Kidney (tissue), 14 donors: Measurements from ENCODE around the gene TMEM107. TPM values are rescaled to one million over a fixed set of nuclear protein-coding genes. Genes with fewer than 3 reads are reported as not detected.

ENCODE experiments used
- DNase-seq, 5 donors: peaks; one replicate each; pipeline ENCODE4 v3.0.0-alpha.2; 2013 to 2020
- FAIRE-seq: peaks from 2 replicates; lab custom pipeline; 2012; peaks lifted over from hg19 to GRCh38; lab: Jason Lieb, UNC
- H3K27ac ChIP-seq, 2 donors: one replicate each; pipeline ENCODE4 v1.7.0; 2013; ENCODE audit warnings: low read depth in 2 of 2, low read length in 2 of 2, inconsistent platforms in 1 of 2
- H3K27me3 ChIP-seq: one replicate; pipeline ENCODE4 v1.7.1; 2013; ENCODE audit warnings: low read length, inconsistent platforms; ENCODE audit not compliant: control insufficient read depth, insufficient read depth
- H3K36me3 ChIP-seq, 3 donors: one replicate each; pipeline versions ENCODE4 v1.7.0 to v1.7.1; 2013; ENCODE audit warnings: low read length in 3 of 3, control low read depth in 1 of 3, inconsistent platforms in 1 of 3; ENCODE audit not compliant: insufficient read depth in 3 of 3, control insufficient read depth in 2 of 3
- H3K4me1 ChIP-seq, 3 donors: one replicate each; pipeline versions ENCODE4 v1.7.0 to v1.7.1; 2013; ENCODE audit warnings: low read length in 3 of 3, inconsistent platforms in 1 of 3, low read depth in 1 of 3; ENCODE audit not compliant: control insufficient read depth in 2 of 3, insufficient read depth in 2 of 3
- H3K4me3 ChIP-seq, 3 donors: one replicate each; pipeline versions ENCODE4 v1.7.0 to v1.8.1; 2013; ENCODE audit warnings: low read length in 3 of 3, control low read depth in 1 of 3, inconsistent platforms in 1 of 3
- H3K9ac ChIP-seq, 3 donors: one replicate each; pipeline versions ENCODE4 v1.7.0 to v1.7.1; 2013; ENCODE audit warnings: low read length in 3 of 3, control low read depth in 1 of 3, inconsistent platforms in 1 of 3
- H3K9me3 ChIP-seq, 3 donors: one replicate each; pipeline versions ENCODE4 v1.7.0 to v1.7.1; 2013; ENCODE audit warnings: low read length in 3 of 3, control low read depth in 1 of 3, inconsistent platforms in 1 of 3; ENCODE audit not compliant: control insufficient read depth in 2 of 3, insufficient read depth in 1 of 3
- CTCF ChIP-seq: IDR thresholded peaks from 3 replicates; pipeline ENCODE4 v1.5.1; 2012; ENCODE audit warnings: mild to moderate bottlenecking, moderate library complexity, borderline replicate concordance; ENCODE audit not compliant: insufficient read depth; ENCODE audit errors: extremely low read depth
- intact Hi-C: fragments of 100-400 bp; cut with DNase I; formaldehyde crosslinking; loops from one replicate; pipeline ENCODE4 v1.11.1; 2022
- polyA plus RNA-seq: library from polyadenylated mRNA; stranded (reverse); fragments of 350-450 nt; fragmentation: Illumina TruSeq; extraction: RNeasy Lipid Tissue Mini Kit (QIAGEN cat#74804); gene quantifications from one replicate; pipeline ENCODE4 v1.2.3, GENCODE V29; 2014; ENCODE audit warnings: low read depth, low replicate concordance; ENCODE audit not compliant: insufficient read depth
- total RNA-seq: library from RNA; stranded (reverse); fragmentation: NEBNext Ultra II Directional; extraction: Animal tissue kit (Norgen Biotek cat#: 25700); gene quantifications from one replicate; pipeline ENCODE4 v1.2.1, GENCODE V29; 2021
- donor health status: control.
- donor health status: control.
- donor health status: control.
- donor health status: control.
- donor health status: control.
- donor health status: DM: yes; HTN: yes; CAD: no.
- donor health status: Normal renal cell carcinoma (clear cell type).

Gene TMEM107
- total and polyA plus RNA-seq, 2 donors from 2014 or later, result 23.4 to 24.6 TPM

GRCh38 chr17:8141741-8142140 lies 34.4 kb downstream of the TMEM107 start:
- DNase-seq, result peak in 1 of 5 donors; percentile 42
- Histone ChIP-seq H3K4me1 (peaks cover 0 to 11% (median 5%) of the 10 kb centered on the region in 3 donors), H3K27me3 (no peaks in the 10 kb centered on the region), H3K4me3 (no peak overlapping the region), H3K9ac (no peak overlapping the region), H3K27ac (no peak overlapping the region), H3K36me3 (peaks cover 0 to 63% (median 55%) of the 10 kb centered on the region in 3 donors), H3K9me3 (no peaks in the 10 kb centered on the region)
- no peak for TF ChIP-seq CTCF
- intact Hi-C loops, result no loop called here
- no peak for FAIRE-seq

GRCh38 chr17:8141045-8141444 lies 35.1 kb downstream of the TMEM107 start:
- Histone ChIP-seq H3K36me3 (peaks cover 0 to 56% (median 48%) of the 10 kb centered on the region in 3 donors), H3K27ac (no peak overlapping the region), H3K4me1 (peaks cover 0 to 11% (median 5%) of the 10 kb centered on the region in 3 donors), H3K4me3 (no peak overlapping the region), H3K9me3 (no peaks in the 10 kb centered on the region), H3K27me3 (no peaks in the 10 kb centered on the region), H3K9ac (no peak overlapping the region)
- FAIRE-seq (no peak), DNase-seq (peak in 1 of 5 donors; percentile 40)
- no peak for TF ChIP-seq CTCF
- intact Hi-C loops, result no loop called here

- Histone ChIP-seq H3K27me3 (no peaks in the 10 kb centered on the region), H3K9me3 (no peaks in the 10 kb centered on the region), H3K27ac (no peak overlapping the region), H3K4me3 (no peak overlapping the region), H3K4me1 (peaks cover 0 to 11% (median 5%) of the 10 kb centered on the region in 3 donors), H3K36me3 (peaks cover 0 to 49% (median 41%) of the 10 kb centered on the region in 3 donors), H3K9ac (no peak overlapping the region)
- intact Hi-C loops, result no loop called here
- FAIRE-seq, result no peak
- no peak for TF ChIP-seq CTCF
- peak in 1 of 5 donors; percentile 52 for DNase-seq
Measured at GRCh38 chr17:8140065-8141029, 35.8 kb downstream of the TMEM107 start.
